OCI-LY1 (cell line): ENCODE results near the gene ID2.

Source experiments
- H2AFZ ChIP-seq: fragments of 200-600 bp; sonication (generic), shearing (Covaris generic); 2 replicates; pipeline ENCODE4 v1.6.0; 2014; ENCODE audit warnings: antibody characterized with exemption, mild to moderate bottlenecking, low read length
- H3F3A ChIP-seq: fragments of 200-600 bp; sonication (generic), shearing (Covaris generic); 2 replicates; pipeline ENCODE4 v1.6.0; 2014; ENCODE audit warnings: mild to moderate bottlenecking, antibody characterized with exemption, low read length, moderate library complexity; ENCODE audit not compliant: insufficient read depth
- H3K27ac ChIP-seq: fragments of 200-600 bp; sonication (generic); 2 replicates; pipeline ENCODE4 v1.5.1; 2014; ENCODE audit warnings: low read length, mixed run types, mild to moderate bottlenecking, low read depth; ENCODE audit not compliant: poor library complexity, severe bottlenecking
- H3K27me3 ChIP-seq: fragments of 200-600 bp; sonication (generic); 2 replicates; pipeline ENCODE4 v1.6.0; 2014; ENCODE audit warnings: antibody characterized with exemption, mild to moderate bottlenecking, low read length, moderate library complexity; ENCODE audit not compliant: insufficient read depth
- H3K36me3 ChIP-seq: fragments of 200-600 bp; sonication (generic); 2 replicates; pipeline ENCODE4 v1.6.1; 2014; ENCODE audit warnings: mild to moderate bottlenecking, antibody characterized with exemption, low read length, moderate library complexity, mixed read lengths; ENCODE audit not compliant: insufficient read depth
- H3K4me1 ChIP-seq: fragments of 200-600 bp; sonication (generic); 2 replicates; pipeline ENCODE4 v1.5.1; 2014; ENCODE audit warnings: mild to moderate bottlenecking, low read length, moderate library complexity; ENCODE audit not compliant: insufficient read depth, severe bottlenecking
- H3K4me2 ChIP-seq: fragments of 200-600 bp; sonication (generic), shearing (Covaris generic); 2 replicates; pipeline ENCODE4 v1.6.1; 2014; ENCODE audit warnings: low read length
- H3K4me3 ChIP-seq: fragments of 200-600 bp; sonication (generic); 2 replicates; pipeline ENCODE4 v1.5.1; 2014; ENCODE audit warnings: low read length, low read depth, mild to moderate bottlenecking, mixed read lengths; ENCODE audit not compliant: poor library complexity, severe bottlenecking
- H3K79me2 ChIP-seq: fragments of 200-600 bp; shearing (Covaris generic); 2 replicates; pipeline ENCODE4 v1.6.1; 2016; ENCODE audit warnings: mixed run types, low read length, mixed read lengths; ENCODE audit not compliant: insufficient read depth
- H3K9ac ChIP-seq: fragments of 200-600 bp; sonication (generic), shearing (Covaris generic); 2 replicates; pipeline ENCODE4 v1.6.1; 2014; ENCODE audit warnings: mild to moderate bottlenecking, low read length, mixed read lengths
- H3K9me2 ChIP-seq: fragments of 200-600 bp; sonication (generic), shearing (Covaris generic); 2 replicates; pipeline ENCODE4 v1.6.1; 2014; ENCODE audit warnings: low read depth, mild to moderate bottlenecking, low read length, mixed read lengths
- H3K9me3 ChIP-seq: fragments of 200-600 bp; shearing (Covaris generic); 2 replicates; pipeline ENCODE4 v1.6.1; 2014; ENCODE audit warnings: low read length, mixed read lengths
- H4K20me1 ChIP-seq: fragments of 200-600 bp; sonication (generic), shearing (Covaris generic); 2 replicates; pipeline ENCODE4 v1.6.0; 2016; ENCODE audit warnings: mild to moderate bottlenecking, low read length; ENCODE audit not compliant: insufficient read depth
- CTCF ChIP-seq: fragments of 200-600 bp; sonication (generic), shearing (Covaris generic); IDR thresholded peaks from 2 replicates; pipeline ENCODE4 v1.5.1; 2017; ENCODE audit warnings: mild to moderate bottlenecking, antibody characterized with exemption, low read length, moderate library complexity, mixed read lengths
- EZH2 ChIP-seq: fragments of 200-600 bp; sonication (generic), shearing (Covaris generic); IDR thresholded peaks from 2 replicates; pipeline ENCODE4 v1.8.0; 2017; ENCODE audit warnings: borderline replicate concordance, mixed run types, mild to moderate bottlenecking, antibody characterized with exemption, low read length, moderate library complexity, mixed read lengths

ID2 gene

GRCh38 chr2:8691859-8692437 is 10.1 kb downstream of the ID2 start:
- H3K4me3 ChIP-seq = no peak overlapping the region
- no peak overlapping the region for H2AFZ ChIP-seq
- H3K4me1 ChIP-seq = peaks cover 8% of the 10 kb centered on the region
- H3K36me3 ChIP-seq = no peaks in the 10 kb centered on the region
- TF ChIP-seq CTCF (no peak), EZH2 (no peak)
- H3K9ac ChIP-seq = no peak overlapping the region
- H3F3A ChIP-seq = no peaks in the 10 kb centered on the region
- H3K9me2 ChIP-seq = no peaks in the 10 kb centered on the region
- H3K27ac ChIP-seq = no peak overlapping the region
- H3K9me3 ChIP-seq = no peaks in the 10 kb centered on the region
- no peaks in the 10 kb centered on the region for H3K79me2 ChIP-seq
- H3K4me2 ChIP-seq = no peak overlapping the region
- H3K27me3 ChIP-seq = no peaks in the 10 kb centered on the region; the same call in 1 of the 2 replicates
- H4K20me1 ChIP-seq = no peaks in the 10 kb centered on the region

- no peaks in the 10 kb centered on the region for H3K9me3 ChIP-seq
- H3K9me2 ChIP-seq = no peaks in the 10 kb centered on the region
- H3K4me3 ChIP-seq = no peak overlapping the region
- no peaks in the 10 kb centered on the region for H3F3A ChIP-seq
- no peak overlapping the region; the same call in 1 of the 2 replicates for H3K9ac ChIP-seq
- peaks cover 8% of the 10 kb centered on the region for H3K4me1 ChIP-seq
- H2AFZ ChIP-seq = no peak overlapping the region
- H3K36me3 ChIP-seq = no peaks in the 10 kb centered on the region
- no peaks in the 10 kb centered on the region; the same call in 1 of the 2 replicates for H3K27me3 ChIP-seq
- no peak for TF ChIP-seq CTCF
- TF ChIP-seq EZH2 = no peak
- H4K20me1 ChIP-seq = no peaks in the 10 kb centered on the region
- H3K27ac ChIP-seq = no peak overlapping the region
- no peaks in the 10 kb centered on the region for H3K79me2 ChIP-seq
- peak overlapping the region; percentile 27 for H3K4me2 ChIP-seq
Observed at GRCh38 chr2:8692783-8693156, 10.9 kb downstream of the ID2 start.

- no peak for TF ChIP-seq EZH2
- peak; percentile 78 for TF ChIP-seq CTCF
- Histone ChIP-seq H2AFZ (no peak overlapping the region), H3K4me1 (peaks cover 8% of the 10 kb centered on the region), H3K36me3 (no peaks in the 10 kb centered on the region), H3K27ac (no peak overlapping the region), H3K9me2 (no peaks in the 10 kb centered on the region), H3K4me3 (no peak overlapping the region), H3K4me2 (peak overlapping the region; percentile 27), H4K20me1 (no peaks in the 10 kb centered on the region), H3K27me3 (no peaks in the 10 kb centered on the region; the same call in 1 of the 2 replicates), H3K9ac (no peak overlapping the region; the same call in 1 of the 2 replicates), H3K9me3 (no peaks in the 10 kb centered on the region), H3F3A (no peaks in the 10 kb centered on the region), H3K79me2 (no peaks in the 10 kb centered on the region)
Observed at GRCh38 chr2:8693157-8693821, 11.4 kb downstream of the ID2 start.
